Measurements from ENCODE around the gene TRIM72.
"Not testable (repeated sequence)": the region's sequence is repeated elsewhere in the genome, so short reads cannot be mapped to it uniquely, and the experiment has no call there.

The TRIM72 gene

GRCh38 chr16:31229501-31229900 is 15.6 kb downstream of the TRIM72 start:
- no peak for TF ChIP-seq CTCF (IDR thresholded peaks at IDR 0.05; ENCODE audit: low read depth, low read length)
- no peak for DNase-seq (ENCODE audit: extremely low read depth, low read depth)

GRCh38 chr16:31238041-31238440 is 24.1 kb downstream of the TRIM72 start:
- no peak for TF ChIP-seq CTCF (IDR thresholded peaks at IDR 0.05; ENCODE audit: low read depth, low read length)
- no peak for DNase-seq (ENCODE audit: extremely low read depth, low read depth)

GRCh38 chr16:31242206-31242605 is 28.3 kb downstream of the TRIM72 start:
- no peak for DNase-seq (ENCODE audit: extremely low read depth, low read depth)
- TF ChIP-seq CTCF (IDR thresholded peaks at IDR 0.05; ENCODE audit: low read depth, low read length): no peak

GRCh38 chr16:31243734-31244670 is 30.1 kb downstream of the TRIM72 start:
- no peak for TF ChIP-seq CTCF (IDR thresholded peaks at IDR 0.05; ENCODE audit: low read depth, low read length)
- DNase-seq (ENCODE audit: extremely low read depth, low read depth): no peak

GRCh38 chr16:31245598-31245997 is 31.7 kb downstream of the TRIM72 start:
- not testable (repeated sequence) for DNase-seq (ENCODE audit: extremely low read depth, low read depth)

GRCh38 chr16:31246296-31246695 is 32.4 kb downstream of the TRIM72 start:
- TF ChIP-seq CTCF (IDR thresholded peaks at IDR 0.05; ENCODE audit: low read depth, low read length): no peak

GRCh38 chr16:31248344-31248743 is 34.4 kb downstream of the TRIM72 start:
- no peak for DNase-seq (ENCODE audit: extremely low read depth, low read depth)
- TF ChIP-seq CTCF (IDR thresholded peaks at IDR 0.05; ENCODE audit: low read depth, low read length): no peak

More at GRCh38 chr16:31246296-31246695, 32.4 kb downstream of the TRIM72 start:
- DNase-seq (ENCODE audit: extremely low read depth, low read depth): no peak

Data from AG09319 (cell line).